Retinal pigment epithelial cell (primary cell): ENCODE data around the gene LRRK1.

ENCODE experiments used
- DNase-seq: peaks from one replicate; pipeline ENCODE4 v3.0.0-alpha.2; 2010; ENCODE audit warnings: low read depth
- H3K4me3 ChIP-seq: 2 replicates; pipeline ENCODE4 v1.5.1; 2011; ENCODE audit warnings: mild to moderate bottlenecking, low read length, control low read depth, moderate library complexity
- TF ChIP-seq, protein P1 (sequence below): conservative IDR thresholded peaks from 2 replicates; pipeline ENCODE4 v1.5.1; 2011; ENCODE audit warnings: low read depth, low read length, control low read depth, inconsistent platforms

Gene LRRK1

GRCh38 chr15:101100593-101101442 is 181.7 kb downstream of the LRRK1 start:
- DNase-seq: no peak
- no peak overlapping the region for H3K4me3 ChIP-seq
- TF ChIP-seq, protein P1, sequence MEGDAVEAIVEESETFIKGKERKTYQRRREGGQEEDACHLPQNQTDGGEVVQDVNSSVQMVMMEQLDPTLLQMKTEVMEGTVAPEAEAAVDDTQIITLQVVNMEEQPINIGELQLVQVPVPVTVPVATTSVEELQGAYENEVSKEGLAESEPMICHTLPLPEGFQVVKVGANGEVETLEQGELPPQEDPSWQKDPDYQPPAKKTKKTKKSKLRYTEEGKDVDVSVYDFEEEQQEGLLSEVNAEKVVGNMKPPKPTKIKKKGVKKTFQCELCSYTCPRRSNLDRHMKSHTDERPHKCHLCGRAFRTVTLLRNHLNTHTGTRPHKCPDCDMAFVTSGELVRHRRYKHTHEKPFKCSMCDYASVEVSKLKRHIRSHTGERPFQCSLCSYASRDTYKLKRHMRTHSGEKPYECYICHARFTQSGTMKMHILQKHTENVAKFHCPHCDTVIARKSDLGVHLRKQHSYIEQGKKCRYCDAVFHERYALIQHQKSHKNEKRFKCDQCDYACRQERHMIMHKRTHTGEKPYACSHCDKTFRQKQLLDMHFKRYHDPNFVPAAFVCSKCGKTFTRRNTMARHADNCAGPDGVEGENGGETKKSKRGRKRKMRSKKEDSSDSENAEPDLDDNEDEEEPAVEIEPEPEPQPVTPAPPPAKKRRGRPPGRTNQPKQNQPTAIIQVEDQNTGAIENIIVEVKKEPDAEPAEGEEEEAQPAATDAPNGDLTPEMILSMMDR: peak; percentile 30

DNA sequence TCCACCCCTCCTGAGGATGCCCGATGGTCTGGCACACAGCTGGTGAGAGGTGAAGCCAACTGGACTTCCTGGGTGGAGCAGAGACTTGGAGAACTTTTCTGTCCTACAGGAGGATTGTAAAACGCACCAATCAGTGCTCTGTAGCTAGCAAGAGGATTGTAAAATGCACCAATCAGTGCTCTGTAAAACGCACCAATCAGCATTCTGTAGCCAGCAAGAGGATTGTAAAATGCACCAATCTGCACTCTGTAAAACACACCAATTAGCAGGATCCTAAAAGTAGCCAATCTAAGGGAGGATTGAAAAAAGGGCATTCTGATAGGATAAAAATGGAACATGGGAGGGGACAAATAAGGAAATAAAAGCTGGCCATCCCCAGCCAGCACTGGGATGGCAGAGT is 182.5 kb downstream of the LRRK1 start:
- TF ChIP-seq, protein P1: no peak
- DNase-seq: no peak
- no peak overlapping the region for H3K4me3 ChIP-seq

- no peak overlapping the region for H3K4me3 ChIP-seq
- DNase-seq: no peak
- TF ChIP-seq, protein P1: no peak
These were observed 183.6 kb downstream of the LRRK1 start for GRCh38 chr15:101102746-101103145.

DNA sequence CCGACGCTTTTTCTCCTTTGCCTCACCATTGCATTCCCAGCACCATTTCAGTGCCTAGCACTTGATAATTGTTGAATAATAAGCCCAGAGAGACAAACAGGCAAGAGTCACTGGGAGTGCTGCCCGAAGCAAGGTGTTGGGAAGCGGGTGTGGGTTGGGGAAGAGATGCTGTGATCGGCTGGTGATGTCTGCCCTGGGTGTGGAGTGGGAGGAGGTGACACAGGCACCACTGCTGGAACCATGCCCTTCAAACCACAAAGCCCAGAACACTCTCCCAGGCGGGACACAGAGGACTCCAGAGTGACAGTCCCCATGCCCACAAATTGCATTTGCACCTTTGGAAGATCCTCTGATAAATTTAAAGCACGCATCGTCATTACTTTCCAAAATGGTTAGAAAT is 184.4 kb downstream of the LRRK1 start:
- no peak for DNase-seq
- TF ChIP-seq, protein P1: no peak
- H3K4me3 ChIP-seq: no peak overlapping the region

DNA sequence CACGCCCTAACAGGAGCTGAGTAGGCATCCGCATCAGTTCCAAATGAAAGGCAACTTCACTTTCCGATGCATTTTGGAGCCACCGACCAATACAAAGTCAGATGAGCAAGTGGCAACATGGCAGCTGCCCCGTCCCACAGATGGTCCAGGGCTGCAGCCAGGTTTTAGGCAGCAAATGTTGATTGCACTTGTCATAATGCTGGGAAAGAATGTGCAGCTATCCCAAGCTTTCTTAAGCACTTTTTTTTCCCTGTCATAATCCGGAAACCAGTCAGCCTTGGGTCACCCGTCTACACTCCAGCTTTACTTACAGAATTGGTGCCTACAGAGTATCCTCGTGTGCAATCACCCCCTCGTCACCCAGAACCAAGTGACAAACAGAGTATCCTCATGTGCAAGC is 185.0 kb downstream of the LRRK1 start:
- no peak overlapping the region for H3K4me3 ChIP-seq
- TF ChIP-seq, protein P1: no peak
- DNase-seq: peak; percentile 90

DNA sequence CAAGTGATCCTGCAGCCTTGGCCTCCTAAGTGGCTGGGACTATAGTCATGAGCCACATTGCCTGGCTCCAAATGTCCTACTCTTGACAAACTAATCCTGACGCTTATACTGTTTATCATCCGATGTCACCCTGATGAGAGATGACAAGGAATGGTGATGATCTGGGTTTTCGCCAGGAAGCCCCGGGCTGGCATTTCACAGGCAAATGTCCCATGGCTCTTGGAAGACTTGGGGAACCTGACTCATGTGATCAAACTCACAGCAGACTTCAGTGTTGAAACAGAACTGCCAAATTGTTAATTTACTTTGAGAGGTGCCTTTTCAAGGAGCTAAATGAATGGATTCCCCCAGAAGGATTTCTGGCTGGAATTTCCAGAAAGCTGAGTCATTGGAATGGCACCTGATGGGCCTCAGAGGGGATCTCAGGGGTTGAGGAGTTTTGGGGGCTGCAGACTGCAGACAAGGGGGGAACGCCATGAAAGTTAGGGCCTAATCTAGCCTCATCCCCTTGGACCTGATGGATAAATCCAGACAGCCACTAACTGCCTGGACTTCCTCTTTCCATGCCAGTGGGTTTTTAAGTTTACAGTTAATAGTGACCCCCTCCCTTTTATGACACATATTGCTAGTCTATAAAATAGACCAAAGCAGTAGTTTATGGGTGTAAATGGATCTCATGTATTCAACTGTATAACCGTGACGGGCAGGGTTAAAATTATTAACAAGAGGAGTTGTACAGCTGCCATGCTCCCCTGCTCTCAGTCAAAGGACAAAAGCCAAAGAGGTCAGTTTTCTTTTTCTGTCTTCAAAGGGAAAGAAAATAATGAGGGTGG is 186.1 kb downstream of the LRRK1 start:
- DNase-seq: peak; percentile 81
- TF ChIP-seq, protein P1: no peak
- H3K4me3 ChIP-seq: no peak overlapping the region

GRCh38 chr15:101107101-101107500 is 187.9 kb downstream of the LRRK1 start:
- TF ChIP-seq, protein P1: no peak
- no peak overlapping the region for H3K4me3 ChIP-seq
- no peak for DNase-seq
